HepG2 (cell line): ENCODE measurements around the gene RUSF1. TPM values are rescaled to one million over a fixed set of nuclear protein-coding genes. Genes with fewer than 3 reads are reported as not detected.

ENCODE experiments used
- ARID5B ChIP-seq: IDR thresholded peaks from 2 replicates; pipeline ENCODE4 v1.4.0; 2020; ENCODE audit warnings: mild to moderate bottlenecking, missing genetic modification reagents
- ESRRA ChIP-seq: sonication (generic); formaldehyde crosslinking; IDR thresholded peaks from 2 replicates; pipeline ENCODE4 v1.5.1; 2020; ENCODE audit warnings: mild to moderate bottlenecking, low read depth, missing genetic modification reagents
- GABPB1 ChIP-seq: IDR thresholded peaks from 2 replicates; pipeline ENCODE4 v1.6.1; 2016; ENCODE audit warnings: mild to moderate bottlenecking, missing genetic modification reagents, moderate library complexity, missing compliant biosample characterization
- HDAC2 ChIP-seq: sonication (generic); formaldehyde crosslinking; IDR thresholded peaks from 2 replicates; pipeline ENCODE4 v1.4.0; 2020; ENCODE audit warnings: missing genetic modification reagents
- THYN1 ChIP-seq: sonication (generic); formaldehyde crosslinking; IDR thresholded peaks from 2 replicates; pipeline ENCODE4 v1.8.1; 2023; ENCODE audit warnings: low read depth, mild to moderate bottlenecking, moderate library complexity, missing genetic modification reagents, borderline replicate concordance
- TRIM24 ChIP-seq: sonication (generic); formaldehyde crosslinking; IDR thresholded peaks from 2 replicates; pipeline ENCODE4 v1.8.0; 2022; ENCODE audit warnings: mild to moderate bottlenecking, missing genetic modification reagents
- ZC3H13 ChIP-seq: sonication (generic); formaldehyde crosslinking; IDR thresholded peaks from 2 replicates; pipeline ENCODE4 v1.8.1; 2023; ENCODE audit warnings: mild to moderate bottlenecking, missing genetic modification reagents, moderate library complexity
- ZFP91 ChIP-seq: sonication (generic); formaldehyde crosslinking; IDR thresholded peaks from 2 replicates; pipeline ENCODE4 v1.9.0; 2022; ENCODE audit warnings: missing genetic modification reagents, mild to moderate bottlenecking, borderline replicate concordance
- ZNF354B ChIP-seq: sonication (generic); formaldehyde crosslinking; IDR thresholded peaks from 2 replicates; pipeline ENCODE4 v1.8.0; 2022; ENCODE audit warnings: mild to moderate bottlenecking, missing genetic modification reagents
- ZNF460 ChIP-seq: sonication (generic); formaldehyde crosslinking; IDR thresholded peaks from 2 replicates; pipeline ENCODE4 v1.5.1; 2020; ENCODE audit warnings: missing genetic modification reagents, mild to moderate bottlenecking, borderline replicate concordance
- ZNF782 ChIP-seq: sonication (generic); formaldehyde crosslinking; IDR thresholded peaks from 2 replicates; pipeline ENCODE4 v1.4.0; 2020; ENCODE audit warnings: missing genetic modification reagents, mild to moderate bottlenecking, borderline replicate concordance
- ZSCAN31 ChIP-seq: sonication (generic); formaldehyde crosslinking; IDR thresholded peaks from 2 replicates; pipeline ENCODE4 v1.5.0; 2020; ENCODE audit warnings: low read depth, mild to moderate bottlenecking, missing genetic modification reagents
- polyA plus RNA-seq, 8 experiments: library from polyadenylated mRNA; depleted of rRNA in 3 of 8; stranded (reverse) in 7 of 8; unstranded in 1 of 8; fragments of >200 nt; fragmentation: Illumina TruSeq in 4 of 8; extraction: Trizol in 4 of 8; gene quantifications; 2 replicates each; pipeline versions ENCODE4 v1.2.1 to v1.2.3, GENCODE V29; 2011 to 2016; ENCODE audit warnings: low read depth in 4 of 8, missing spikeins in 1 of 8, mixed read lengths in 1 of 8; ENCODE audit not compliant: insufficient read depth in 1 of 8
- total RNA-seq, 5 experiments: library from RNA; depleted of rRNA; stranded (reverse); fragments of >200 nt; fragmentation: Illumina TruSeq; extraction: Trizol; gene quantifications; 2 replicates each; pipeline ENCODE4 v1.2.3, GENCODE V29; 2016; ENCODE audit warnings: low read depth in 1 of 5
- TF ChIP-seq, protein P1 (sequence below): sonication (generic); formaldehyde crosslinking; IDR thresholded peaks from 2 replicates; pipeline ENCODE4 v1.4.0; 2020; ENCODE audit warnings: mild to moderate bottlenecking, missing genetic modification reagents
- TF ChIP-seq, protein P2 (sequence below): fragments of 450-650 bp; IDR thresholded peaks from 2 replicates; pipeline ENCODE4 v1.6.1; 2017
- TF ChIP-seq, protein P3 (sequence below): sonication (generic); formaldehyde crosslinking; conservative IDR thresholded peaks from 2 replicates; pipeline ENCODE4 v1.8.0; 2022; ENCODE audit warnings: low read depth, missing genetic modification reagents

Gene RUSF1
- total and polyA plus RNA-seq, 2 of the 13 experiments (the other 11 are each of a cell fraction or from before 2014, with no cell fraction given), result 40.8 to 50.2 TPM

- TF ChIP-seq HDAC2 (CRISPR knock-in tag) (peak; percentile 86), ARID5B (CRISPR knock-in tag) (no peak), ZFP91 (CRISPR knock-in tag) (peak; percentile 93), TRIM24 (CRISPR knock-in tag) (no peak), ZNF354B (CRISPR knock-in tag) (peak; percentile 86; the same call in 1 of the 2 replicates), GABPB1 (CRISPR knock-in tag) (peak; percentile 96), ZC3H13 (CRISPR knock-in tag) (peak; percentile 96), ZSCAN31 (CRISPR knock-in tag) (no peak; the same call in 1 of the 2 replicates), ESRRA (CRISPR knock-in tag) (no peak), ZNF782 (CRISPR knock-in tag) (0 out of 2 replicates have a peak, but pooled peaks have one; percentile 25), ZNF460 (CRISPR knock-in tag) (no peak), THYN1 (CRISPR knock-in tag) (no peak)
- TF ChIP-seq, protein P1, sequence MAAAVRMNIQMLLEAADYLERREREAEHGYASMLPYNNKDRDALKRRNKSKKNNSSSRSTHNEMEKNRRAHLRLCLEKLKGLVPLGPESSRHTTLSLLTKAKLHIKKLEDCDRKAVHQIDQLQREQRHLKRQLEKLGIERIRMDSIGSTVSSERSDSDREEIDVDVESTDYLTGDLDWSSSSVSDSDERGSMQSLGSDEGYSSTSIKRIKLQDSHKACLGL (CRISPR knock-in tag), result peak; percentile 97
- TF ChIP-seq, protein P2, sequence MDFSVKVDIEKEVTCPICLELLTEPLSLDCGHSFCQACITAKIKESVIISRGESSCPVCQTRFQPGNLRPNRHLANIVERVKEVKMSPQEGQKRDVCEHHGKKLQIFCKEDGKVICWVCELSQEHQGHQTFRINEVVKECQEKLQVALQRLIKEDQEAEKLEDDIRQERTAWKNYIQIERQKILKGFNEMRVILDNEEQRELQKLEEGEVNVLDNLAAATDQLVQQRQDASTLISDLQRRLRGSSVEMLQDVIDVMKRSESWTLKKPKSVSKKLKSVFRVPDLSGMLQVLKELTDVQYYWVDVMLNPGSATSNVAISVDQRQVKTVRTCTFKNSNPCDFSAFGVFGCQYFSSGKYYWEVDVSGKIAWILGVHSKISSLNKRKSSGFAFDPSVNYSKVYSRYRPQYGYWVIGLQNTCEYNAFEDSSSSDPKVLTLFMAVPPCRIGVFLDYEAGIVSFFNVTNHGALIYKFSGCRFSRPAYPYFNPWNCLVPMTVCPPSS, result no peak
- TF ChIP-seq, protein P3, sequence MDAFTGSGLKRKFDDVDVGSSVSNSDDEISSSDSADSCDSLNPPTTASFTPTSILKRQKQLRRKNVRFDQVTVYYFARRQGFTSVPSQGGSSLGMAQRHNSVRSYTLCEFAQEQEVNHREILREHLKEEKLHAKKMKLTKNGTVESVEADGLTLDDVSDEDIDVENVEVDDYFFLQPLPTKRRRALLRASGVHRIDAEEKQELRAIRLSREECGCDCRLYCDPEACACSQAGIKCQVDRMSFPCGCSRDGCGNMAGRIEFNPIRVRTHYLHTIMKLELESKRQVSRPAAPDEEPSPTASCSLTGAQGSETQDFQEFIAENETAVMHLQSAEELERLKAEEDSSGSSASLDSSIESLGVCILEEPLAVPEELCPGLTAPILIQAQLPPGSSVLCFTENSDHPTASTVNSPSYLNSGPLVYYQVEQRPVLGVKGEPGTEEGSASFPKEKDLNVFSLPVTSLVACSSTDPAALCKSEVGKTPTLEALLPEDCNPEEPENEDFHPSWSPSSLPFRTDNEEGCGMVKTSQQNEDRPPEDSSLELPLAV, result no peak
Observed at GRCh38 chr16:31458844-31459686, 49.1 kb downstream of the RUSF1 start, which contains the start of gene ARMC5 (continued).
